H1 (cell line): Measurements from ENCODE around the gene GABRG3. TPM values are rescaled to one million over a fixed set of nuclear protein-coding genes. Genes with fewer than 3 reads are reported as not detected.

Experiments
- CTCF ChIA-PET: fragments of 300-600 bp; sonication (Branson Sonifier 250); formaldehyde crosslinking; loops from one replicate; lab custom pipeline; 2021; ENCODE audit not compliant: partially characterized antibody; lab: Charles Lee
- POLR2A ChIA-PET: fragments of 300-600 bp; sonication (Branson Sonifier 250); formaldehyde crosslinking; loops from one replicate; lab custom pipeline; 2021; ENCODE audit warnings: inconsistent platforms; ENCODE audit not compliant: partially characterized antibody; lab: Charles Lee
- DNase-seq, 2 experiments: peaks; one replicate each; pipeline versions ENCODE4 v3.0.0 to v3.0.0-alpha.2; 2010 to 2022; ENCODE audit warnings: low spot score in 2 of 2, low read depth in 1 of 2, mixed read lengths in 1 of 2
- FAIRE-seq: peaks from 2 replicates; lab custom pipeline; 2011; peaks lifted over from hg19 to GRCh38; lab: Jason Lieb, UNC
- H2AFZ ChIP-seq: 2 replicates; pipeline ENCODE4 v1.8.1; 2012; ENCODE audit warnings: low read length, inconsistent platforms
- H2AK5ac ChIP-seq: 2 replicates; pipeline ENCODE4 v1.6.1; 2013; ENCODE audit warnings: low read depth, low read length
- H2BK120ac ChIP-seq: replicated peaks from 2 replicates; pipeline ENCODE3; 2013; ENCODE audit warnings: low read depth, low read length, inconsistent platforms
- H2BK12ac ChIP-seq: 2 replicates; pipeline ENCODE4 v1.6.1; 2013; ENCODE audit warnings: low read depth, low read length
- H2BK15ac ChIP-seq: 2 replicates; pipeline ENCODE4 v1.6.1; 2013; ENCODE audit warnings: low read length
- H2BK20ac ChIP-seq: 2 replicates; pipeline ENCODE4 v1.6.1; 2013; ENCODE audit warnings: low read length
- H2BK5ac ChIP-seq: 2 replicates; pipeline ENCODE4 v1.6.1; 2013; ENCODE audit warnings: low read depth, low read length
- H3K14ac ChIP-seq: 2 replicates; pipeline ENCODE4 v1.6.1; 2013; ENCODE audit warnings: inconsistent platforms; ENCODE audit not compliant: insufficient read length
- H3K18ac ChIP-seq: 2 replicates; pipeline ENCODE4 v1.6.1; 2013; ENCODE audit warnings: low read length; ENCODE audit errors: extremely low read depth
- H3K23ac ChIP-seq: 2 replicates; pipeline ENCODE4 v1.6.1; 2013; ENCODE audit warnings: inconsistent platforms; ENCODE audit not compliant: insufficient read length
- H3K23me2 ChIP-seq: 2 replicates; pipeline ENCODE4 v1.6.1; 2013; ENCODE audit warnings: low read depth, low read length
- H3K27ac ChIP-seq: 2 replicates; pipeline ENCODE4 v1.6.1; 2011; ENCODE audit warnings: low read depth, low read length, inconsistent platforms
- H3K27me3 ChIP-seq, 4 experiments: replicated peaks in 1 of 4; 1 replicate in 1 of 4; 2 replicates in 3 of 4; pipeline versions ENCODE4 v1.6.1 to v1.8.1; 2011 to 2013; ENCODE audit warnings: low read length in 3 of 4, mild to moderate bottlenecking in 3 of 4, inconsistent platforms in 2 of 4, mixed read lengths in 2 of 4, moderate library complexity in 1 of 4; ENCODE audit not compliant: control insufficient read depth in 3 of 4, insufficient read depth in 3 of 4; ENCODE audit errors: extremely low read depth in 1 of 4
- H3K36me3 ChIP-seq, 4 experiments: 2 replicates each; pipeline versions ENCODE4 v1.6.1 to v1.8.1; 2011 to 2013; ENCODE audit warnings: mild to moderate bottlenecking in 4 of 4, low read length in 3 of 4, moderate library complexity in 2 of 4, control low read depth in 1 of 4, inconsistent platforms in 1 of 4; ENCODE audit not compliant: insufficient read depth in 4 of 4, control insufficient read depth in 2 of 4
- H3K4ac ChIP-seq: replicated peaks from 2 replicates; pipeline ENCODE3; 2013; ENCODE audit warnings: low read length, low read depth, mixed read lengths, inconsistent platforms; ENCODE audit not compliant: insufficient read length
- H3K4me1 ChIP-seq, 4 experiments: replicated peaks in 1 of 4; 1 replicate in 1 of 4; 2 replicates in 3 of 4; pipeline versions ENCODE4 v1.6.1 to v1.8.1; 2011 to 2013; ENCODE audit warnings: low read length in 3 of 4, inconsistent platforms in 2 of 4, mixed read lengths in 1 of 4; ENCODE audit not compliant: insufficient read depth in 4 of 4, control insufficient read depth in 3 of 4
- H3K4me2 ChIP-seq, 2 experiments: 2 replicates each; pipeline versions ENCODE4 v1.6.1 to v1.8.1; 2011 to 2013; ENCODE audit warnings: low read depth in 2 of 2, low read length in 2 of 2, control low read depth in 1 of 2, inconsistent platforms in 1 of 2, mild to moderate bottlenecking in 1 of 2; ENCODE audit not compliant: insufficient read depth in 1 of 2
- H3K4me3 ChIP-seq, 4 experiments: fragments of 200-600, 300-600 bp in 1 of 4; sonication (generic), shearing (Covaris generic), sonication (Bioruptor Twin) in 1 of 4; 2 replicates each; pipeline versions ENCODE4 v1.5.1 to v1.8.1; 2011 to 2016; ENCODE audit warnings: low read length in 4 of 4, low read depth in 3 of 4, control low read depth in 2 of 4, inconsistent platforms in 2 of 4, mild to moderate bottlenecking in 2 of 4, mixed read lengths in 1 of 4, moderate library complexity in 1 of 4; ENCODE audit not compliant: insufficient read depth in 2 of 4; ENCODE audit errors: extremely low read depth in 1 of 4
- H3K56ac ChIP-seq: replicated peaks from 2 replicates; pipeline ENCODE3; 2013; ENCODE audit warnings: low read depth, mild to moderate bottlenecking, mixed read lengths, low read length, inconsistent platforms; ENCODE audit not compliant: insufficient read length
- H3K79me1 ChIP-seq: 2 replicates; pipeline ENCODE4 v1.6.1; 2013; ENCODE audit warnings: low read depth, low read length, control low read depth
- H3K79me2 ChIP-seq, 2 experiments: 2 replicates each; pipeline versions ENCODE4 v1.6.1 to v1.8.1; 2012 to 2013; ENCODE audit warnings: low read length in 2 of 2, mild to moderate bottlenecking in 2 of 2, inconsistent platforms in 1 of 2; ENCODE audit not compliant: insufficient read depth in 2 of 2, control insufficient read depth in 1 of 2
- H3K9ac ChIP-seq, 4 experiments: replicated peaks in 1 of 4; 1 replicate in 1 of 4; 2 replicates in 3 of 4; pipeline versions ENCODE4 v1.6.1 to v1.8.1; 2011 to 2013; ENCODE audit warnings: low read depth in 3 of 4, low read length in 3 of 4, control low read depth in 2 of 4, mild to moderate bottlenecking in 2 of 4, moderate library complexity in 2 of 4, inconsistent platforms in 1 of 4; ENCODE audit errors: extremely low read depth in 1 of 4
- H3K9me3 ChIP-seq, 2 experiments: 2 replicates each; pipeline versions ENCODE4 v1.6.1 to v1.8.1; 2012 to 2013; ENCODE audit warnings: mild to moderate bottlenecking in 2 of 2, moderate library complexity in 2 of 2, control low read depth in 1 of 2, inconsistent platforms in 1 of 2, low read depth in 1 of 2, low read length in 1 of 2, mixed read lengths in 1 of 2; ENCODE audit not compliant: insufficient read depth in 2 of 2
- H4K20me1 ChIP-seq, 2 experiments: replicated peaks in 1 of 2; 2 replicates each; pipeline versions ENCODE3 to v1.8.1; 2011 to 2013; ENCODE audit warnings: inconsistent platforms in 2 of 2, low read length in 2 of 2, mild to moderate bottlenecking in 1 of 2; ENCODE audit not compliant: insufficient read depth in 2 of 2, control insufficient read depth in 1 of 2
- H4K5ac ChIP-seq: 2 replicates; pipeline ENCODE4 v1.6.1; 2013; ENCODE audit warnings: low read length, low read depth, mixed read lengths, inconsistent platforms; ENCODE audit not compliant: insufficient read length
- H4K8ac ChIP-seq: 2 replicates; pipeline ENCODE4 v1.8.0; 2013; ENCODE audit warnings: mild to moderate bottlenecking, moderate library complexity, low read length, inconsistent platforms; ENCODE audit not compliant: insufficient read depth; ENCODE audit errors: extremely low read depth
- H4K91ac ChIP-seq: replicated peaks from 2 replicates; pipeline ENCODE3; 2013; ENCODE audit warnings: low read length, mixed read lengths, inconsistent platforms; ENCODE audit not compliant: insufficient read length
- EZH2 ChIP-seq: fragments of 200-600 bp; sonication (generic); IDR thresholded peaks from 2 replicates; pipeline ENCODE4 v1.7.1; 2012; ENCODE audit warnings: low read depth, mild to moderate bottlenecking, moderate library complexity, low read length, inconsistent platforms; ENCODE audit not compliant: severe bottlenecking
- KDM4A ChIP-seq: IDR thresholded peaks from one replicate; pipeline ENCODE4 v1.7.1; 2012; ENCODE audit warnings: low read depth, mild to moderate bottlenecking, moderate library complexity, low read length, inconsistent platforms; ENCODE audit not compliant: severe bottlenecking
- MAFK ChIP-seq: IDR thresholded peaks from 2 replicates; pipeline ENCODE4 v1.6.1; 2012; ENCODE audit warnings: low read depth, mild to moderate bottlenecking, improper control_type of control experiment, low read length
- RBBP5 ChIP-seq: IDR thresholded peaks from 2 replicates; pipeline ENCODE4 v1.7.1; 2012; ENCODE audit warnings: low read depth, mild to moderate bottlenecking, inconsistent platforms, low read length, moderate library complexity, borderline replicate concordance
- RXRA ChIP-seq: IDR thresholded peaks from 2 replicates; pipeline ENCODE4 v1.6.1; 2011; ENCODE audit warnings: low read depth, mild to moderate bottlenecking, low read length, moderate library complexity; ENCODE audit not compliant: insufficient read depth
- SIX5 ChIP-seq: IDR thresholded peaks from 2 replicates; pipeline ENCODE4 v1.6.1; 2011; ENCODE audit warnings: mild to moderate bottlenecking, low read depth, low read length
- SP1 ChIP-seq: IDR thresholded peaks from 2 replicates; pipeline ENCODE4 v1.6.1; 2011; ENCODE audit warnings: low read depth, low read length
- TAF7 ChIP-seq: optimal IDR thresholded peaks from 2 replicates; pipeline ENCODE3; 2011; ENCODE audit warnings: low read depth, mild to moderate bottlenecking, inconsistent platforms, low read length, moderate library complexity, borderline replicate concordance
- TEAD4 ChIP-seq: IDR thresholded peaks from 2 replicates; pipeline ENCODE4 v1.6.1; 2012; ENCODE audit warnings: low read depth, low read length, inconsistent platforms, mixed read lengths
- WGBS, 2 experiments: shearing (Covaris generic) in 1 of 2; methylation state at CpG; one replicate each; pipeline versions ENCODE4 v1.1.6 to v1.1.7; 2013 to 2015; ENCODE audit warnings: low lambda C conversion rate in 2 of 2, mixed read lengths in 2 of 2, inconsistent platforms in 1 of 2, low coverage in 1 of 2, missing lambda C conversion rate in 1 of 2; ENCODE audit not compliant: insufficient replicate concordance in 2 of 2, insufficient coverage in 1 of 2, insufficient read length in 1 of 2; ENCODE audit errors: extremely low coverage in 1 of 2, missing lambda C conversion rate in 1 of 2; 5-methylcytosine and 5-hydroxymethylcytosine counted together
- polyA plus RNA-seq, 7 experiments: library from polyadenylated mRNA; depleted of rRNA in 3 of 7; stranded (reverse) in 5 of 7; unstranded in 2 of 7; fragments of >200 nt in 5 of 7; fragments of 200-250 nt in 2 of 7; gene quantifications; 1 replicate in 5 of 7; 2 replicates in 1 of 7; 4 replicates in 1 of 7; pipeline versions ENCODE4 v1.2.1 to v1.2.3, GENCODE V29; 2011 to 2013; ENCODE audit warnings: missing spikeins in 2 of 7, mixed read lengths in 2 of 7
- total RNA-seq: library from RNA; stranded (reverse); fragmentation: NEBNext Ultra II Directional; extraction: Animal tissue kit (Norgen Biotek cat#: 25700); gene quantifications from 2 replicates; pipeline ENCODE4 v1.2.1, GENCODE V29; 2021

Gene GABRG3
- total and polyA plus RNA-seq, 2 of the 8 experiments (the other 6 are each of a cell fraction or from before 2014, with no cell fraction given) = 0.17 to 0.80 TPM

- Histone ChIP-seq H3K9ac (no peak overlapping the region), H2AK5ac (no peak overlapping the region), H4K8ac (no peak overlapping the region), H2BK20ac (no peak overlapping the region), H3K4me2 (no peak overlapping the region), H3K36me3 (no peaks in the 10 kb centered on the region), H2BK15ac (no peak overlapping the region), H4K5ac (no peak overlapping the region), H2BK12ac (no peak overlapping the region), H3K56ac (no peak overlapping the region), H4K20me1 (no peaks in the 10 kb centered on the region), H3K79me1 (no peaks in the 10 kb centered on the region), H3K9me3 (no peaks in the 10 kb centered on the region), H3K23ac (no peak overlapping the region), H3K4me3 (no peak overlapping the region), H3K4me1 (no peaks in the 10 kb centered on the region), H3K79me2 (no peaks in the 10 kb centered on the region), H3K18ac (no peak overlapping the region), H3K23me2 (no peaks in the 10 kb centered on the region), H2BK5ac (no peak overlapping the region), H2AFZ (no peak overlapping the region), H3K27ac (no peak overlapping the region), H4K91ac (no peak overlapping the region), H3K27me3 (no peaks in the 10 kb centered on the region), H2BK120ac (no peak overlapping the region), H3K4ac (no peak overlapping the region), H3K14ac (no peak overlapping the region)
- ChIA-PET CTCF (interaction anchor here (0.7 kb wide), 1 partner anchor 32 kb away, joined by 3 read pairs; the partner anchor contains the start of gene GABRG3), POLR2A (no interaction called here)
- DNase-seq (no peak), FAIRE-seq (no peak)
- WGBS, 2 experiments = 85% methylated on average over 5 of the region's 5 CpGs; no CpG with 5 or more reads in 1 of the 2 experiments
- TF ChIP-seq RBBP5 = no peak
- TF ChIP-seq MAFK = no peak
- no peak for TF ChIP-seq EZH2
- TF ChIP-seq TAF7 = no peak
- TF ChIP-seq SIX5 = no peak
- no peak for TF ChIP-seq KDM4A
- no peak for TF ChIP-seq SP1
- TF ChIP-seq RXRA = no peak
- TF ChIP-seq TEAD4 = no peak
Measured at GRCh38 chr15:26939398-26939797, 31.6 kb upstream of the GABRG3 start.
